22Rv1 (cell line): ENCODE data around the gene XIST.

Experiments used
- H3K27ac ChIP-seq: fragments of 450-650 bp; 2 replicates; pipeline ENCODE4 v1.5.1; 2017
- CTCF ChIP-seq: fragments of 450-650 bp; IDR thresholded peaks from 2 replicates; pipeline ENCODE4 v1.5.1; 2017; ENCODE audit warnings: mild to moderate bottlenecking
- ZFX ChIP-seq: fragments of 450-650 bp; IDR thresholded peaks from 2 replicates; pipeline ENCODE4 v1.6.1; 2017; ENCODE audit warnings: antibody characterized with exemption, borderline replicate concordance

Gene XIST

GRCh38 chrX:73863268-73863667 is 10.8 kb upstream of the XIST start:
- H3K27ac ChIP-seq: no peak overlapping the region
- TF ChIP-seq CTCF (no peak), ZFX (no peak)

- no peak overlapping the region for H3K27ac ChIP-seq
- TF ChIP-seq ZFX (no peak), CTCF (no peak)
These were observed 7.1 kb upstream of the XIST start for GRCh38 chrX:73859622-73860021.

GRCh38 chrX:73855546-73855945 is 3.0 kb upstream of the XIST start:
- H3K27ac ChIP-seq: no peak overlapping the region
- TF ChIP-seq CTCF (peak; percentile 39), ZFX (no peak)

GRCh38 chrX:73852022-73852421 is 492 bp downstream of the XIST start:
- no peak overlapping the region for H3K27ac ChIP-seq
- TF ChIP-seq ZFX (no peak), CTCF (no peak)

- H3K27ac ChIP-seq: no peak overlapping the region
- TF ChIP-seq ZFX: no peak
- no peak for TF ChIP-seq CTCF
These were observed 1.2 kb downstream of the XIST start for GRCh38 chrX:73851014-73852009.

- TF ChIP-seq ZFX: no peak
- peak; percentile 14; the same call in 1 of the 2 replicates for TF ChIP-seq CTCF
- no peak overlapping the region for H3K27ac ChIP-seq
These were observed 2.1 kb downstream of the XIST start for GRCh38 chrX:73850124-73851013.
